Activated CD8-positive, alpha-beta memory T cell treated with anti-CD3 and anti-CD28 coated beads, Interleukin-2, amount 10 ng/mL, durations not matched to agents 7 days and 5 days (primary cell): ENCODE data around the gene ESR1. TPM values are rescaled to one million over a fixed set of nuclear protein-coding genes. Genes with fewer than 3 reads are reported as not detected.
"Not testable (repeated sequence)": the region's sequence is repeated elsewhere in the genome, so short reads cannot be mapped to it uniquely, and the experiment has no call there.

Experiments
- ATAC-seq: fragments of 150-1000 bp; cut with Tn5 transposase; one replicate; pipeline ENCODE4 v1.10.0; 2021; ENCODE audit warnings: moderate library complexity
- CTCF ChIA-PET: fragments of 350-600 bp; sonication (Branson Sonifier 250); formaldehyde crosslinking; loops from one replicate; lab custom pipeline; 2021; ENCODE audit warnings: antibody characterized with exemption; lab: Charles Lee
- DNase-seq: peaks from one replicate; pipeline ENCODE4 v3.0.0-alpha.2; 2020
- H3K27ac Mint-ChIP-seq: one replicate; pipeline ENCODE4 v1.8.0; 2021; ENCODE audit warnings: mild to moderate bottlenecking, mixed read lengths
- H3K27me3 Mint-ChIP-seq: one replicate; pipeline ENCODE4 v1.8.0; 2021; ENCODE audit warnings: mixed read lengths
- H3K36me3 Mint-ChIP-seq: one replicate; pipeline ENCODE4 v1.8.0; 2021; ENCODE audit warnings: mild to moderate bottlenecking, mixed read lengths
- H3K4me1 Mint-ChIP-seq: one replicate; pipeline ENCODE4 v1.8.0; 2021; ENCODE audit warnings: mixed read lengths
- H3K4me3 Mint-ChIP-seq: one replicate; pipeline ENCODE4 v1.8.0; 2021; ENCODE audit warnings: mild to moderate bottlenecking, moderate library complexity, mixed read lengths
- H3K9me3 Mint-ChIP-seq: one replicate; pipeline ENCODE4 v1.8.0; 2022; ENCODE audit warnings: low read depth, mixed read lengths
- total RNA-seq, 2 experiments: library from RNA; stranded (reverse); gene quantifications; one replicate each; pipeline ENCODE4 v1.2.3, GENCODE V29; 2021

ESR1 gene
- total RNA-seq, 2 experiments from 2014 or later, result 0.21 TPM; not detected in 1

DNA sequence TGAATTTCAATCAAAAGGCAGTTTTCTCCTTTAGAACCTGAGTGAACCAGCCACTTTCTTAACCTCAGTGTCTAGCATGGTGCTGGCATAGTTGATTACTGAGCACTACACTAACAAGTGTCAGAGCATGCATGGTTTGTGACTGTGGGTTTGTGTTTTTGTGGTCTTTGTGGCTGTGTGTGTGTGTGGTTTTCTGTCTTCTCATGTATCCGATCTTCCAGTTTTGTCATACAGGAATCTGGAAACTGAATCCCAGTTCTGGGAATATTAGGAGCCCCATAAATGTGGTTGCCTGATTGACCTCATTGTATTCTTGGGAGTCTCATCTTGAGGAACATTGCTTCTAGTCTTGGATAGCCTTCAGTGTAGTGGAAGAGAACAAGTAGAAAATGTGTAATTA, 73.7 kb downstream of the ESR1 start:
- no peak overlapping the region for H3K27ac Mint-ChIP-seq
- CTCF ChIA-PET, result no interaction called here
- H3K4me1 Mint-ChIP-seq, result no peaks in the 10 kb centered on the region
- DNase-seq (no peak), ATAC-seq (no peak)
- H3K27me3 Mint-ChIP-seq, result no peaks in the 10 kb centered on the region
- no peaks in the 10 kb centered on the region for H3K36me3 Mint-ChIP-seq
- no peak overlapping the region for H3K4me3 Mint-ChIP-seq
- H3K9me3 Mint-ChIP-seq, result no peaks in the 10 kb centered on the region

DNA sequence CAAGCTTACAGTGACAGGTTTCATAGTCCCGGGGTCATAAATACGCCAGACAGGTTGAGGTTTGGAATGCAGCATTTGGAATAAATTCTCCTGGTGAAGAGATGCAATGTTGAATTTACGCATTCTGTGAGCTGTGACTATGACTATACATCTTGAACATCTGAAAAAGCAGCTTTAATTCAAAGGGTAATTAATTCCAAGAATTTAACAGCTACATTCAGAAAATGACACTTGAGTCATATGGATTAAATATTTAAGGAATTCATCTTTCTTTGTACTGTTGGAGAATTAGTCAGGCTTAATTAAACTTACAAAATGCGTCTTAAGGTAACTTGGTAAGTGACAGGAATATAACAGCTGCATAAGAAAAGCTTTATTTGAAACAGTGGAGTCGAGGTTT, 74.7 kb downstream of the ESR1 start:
- H3K27me3 Mint-ChIP-seq, result no peaks in the 10 kb centered on the region
- H3K27ac Mint-ChIP-seq, result no peak overlapping the region
- no peaks in the 10 kb centered on the region for H3K36me3 Mint-ChIP-seq
- H3K4me1 Mint-ChIP-seq, result no peaks in the 10 kb centered on the region
- no peak overlapping the region for H3K4me3 Mint-ChIP-seq
- ATAC-seq (no peak), DNase-seq (no peak)
- CTCF ChIA-PET, result no interaction called here
- H3K9me3 Mint-ChIP-seq, result no peaks in the 10 kb centered on the region

DNA sequence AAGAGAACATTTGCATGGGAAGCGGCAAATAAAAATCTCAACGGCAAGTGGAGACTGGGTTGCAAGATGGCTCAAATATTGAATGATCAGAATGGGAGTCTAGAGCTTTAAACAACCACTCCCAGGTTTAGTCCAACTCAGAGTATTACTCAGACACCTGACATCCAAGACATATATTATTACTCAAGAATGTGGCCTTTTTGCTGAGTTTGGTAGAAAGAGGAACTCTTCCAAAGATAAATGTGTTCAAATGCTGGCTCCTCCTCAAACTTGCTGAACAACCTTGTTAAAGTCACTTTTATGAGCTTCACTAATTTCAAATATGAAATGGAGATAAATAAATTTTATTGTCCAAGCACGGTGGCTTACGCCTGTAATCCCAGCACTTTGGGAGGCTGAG, 77.8 kb downstream of the ESR1 start:
- H3K4me1 Mint-ChIP-seq, result no peaks in the 10 kb centered on the region
- no peak overlapping the region for H3K4me3 Mint-ChIP-seq
- no peaks in the 10 kb centered on the region for H3K36me3 Mint-ChIP-seq
- CTCF ChIA-PET, result no interaction called here
- no peak for DNase-seq
- ATAC-seq, result no peak
- no peaks in the 10 kb centered on the region for H3K9me3 Mint-ChIP-seq
- no peaks in the 10 kb centered on the region for H3K27me3 Mint-ChIP-seq
- H3K27ac Mint-ChIP-seq, result no peak overlapping the region

DNA sequence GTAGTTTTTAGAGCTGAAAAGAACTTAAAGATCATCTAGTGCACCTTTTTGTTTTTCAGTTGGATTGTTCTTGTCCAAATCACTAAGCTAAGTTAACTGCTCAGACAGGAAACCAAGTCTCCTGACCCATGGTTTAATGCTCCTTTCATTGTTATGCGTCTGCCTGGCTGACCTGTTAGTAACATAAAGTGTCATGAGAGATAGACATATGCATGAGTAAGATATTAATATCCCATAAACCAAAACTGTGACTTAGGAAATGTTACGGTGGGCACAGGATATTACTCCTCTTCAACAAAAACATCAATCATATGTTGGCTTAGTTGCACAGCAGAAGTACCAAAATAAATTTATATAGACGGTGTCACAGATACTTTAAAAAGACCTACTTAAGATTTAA, 84.0 kb downstream of the ESR1 start:
- H3K36me3 Mint-ChIP-seq, result no peaks in the 10 kb centered on the region
- no peak overlapping the region for H3K27ac Mint-ChIP-seq
- DNase-seq, result no peak
- H3K9me3 Mint-ChIP-seq, result no peaks in the 10 kb centered on the region
- H3K27me3 Mint-ChIP-seq, result no peaks in the 10 kb centered on the region
- no peaks in the 10 kb centered on the region for H3K4me1 Mint-ChIP-seq
- CTCF ChIA-PET, result no interaction called here
- ATAC-seq, result no peak
- no peak overlapping the region for H3K4me3 Mint-ChIP-seq

DNA sequence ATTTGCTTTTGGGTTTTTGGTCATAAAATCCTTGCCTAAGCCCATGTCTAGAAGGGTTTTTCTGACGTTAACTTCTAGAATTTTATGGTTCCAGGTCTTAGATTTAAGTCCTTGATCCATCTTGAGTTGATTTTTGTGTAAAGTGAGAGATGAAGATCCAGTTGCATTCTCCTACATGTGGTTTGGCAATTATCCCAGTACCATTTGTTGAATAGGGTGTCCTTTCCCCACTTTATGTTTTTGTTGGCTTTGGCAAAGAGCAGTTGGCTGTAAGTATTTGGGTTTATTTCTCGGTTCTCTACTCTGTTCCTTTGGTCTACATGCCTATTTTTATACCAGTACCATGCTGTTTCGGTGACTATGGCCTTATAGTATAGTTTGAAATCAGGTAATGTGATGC, 86.9 kb downstream of the ESR1 start:
- H3K4me1 Mint-ChIP-seq, H3K27me3 Mint-ChIP-seq, DNase-seq, H3K36me3 Mint-ChIP-seq, H3K27ac Mint-ChIP-seq, H3K9me3 Mint-ChIP-seq, H3K4me3 Mint-ChIP-seq, CTCF ChIA-PET, ATAC-seq: not testable (repeated sequence)

DNA sequence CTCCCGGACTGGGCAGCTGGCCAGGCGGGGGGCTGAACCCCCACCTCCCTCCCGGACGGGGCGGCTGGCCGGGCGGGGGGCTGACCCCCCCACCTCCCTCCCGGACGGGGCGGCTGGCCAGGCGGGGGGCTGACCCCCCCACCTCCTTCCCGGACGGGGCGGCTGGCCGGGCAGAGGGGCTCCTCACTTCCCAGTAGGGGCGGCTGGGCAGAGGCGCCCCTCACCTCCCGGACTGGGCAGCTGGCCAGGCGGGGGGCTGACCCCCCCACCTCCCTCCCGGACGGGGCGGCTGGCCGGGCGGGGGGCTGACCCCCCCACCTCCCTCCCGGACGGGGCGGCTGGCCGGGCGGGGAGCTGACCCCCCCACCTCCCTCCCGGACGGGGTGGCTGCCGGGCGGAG, 91.7 kb downstream of the ESR1 start:
- CTCF ChIA-PET, H3K4me1 Mint-ChIP-seq, H3K4me3 Mint-ChIP-seq, DNase-seq, H3K9me3 Mint-ChIP-seq, H3K36me3 Mint-ChIP-seq, H3K27me3 Mint-ChIP-seq, H3K27ac Mint-ChIP-seq, ATAC-seq: not testable (repeated sequence)

DNA sequence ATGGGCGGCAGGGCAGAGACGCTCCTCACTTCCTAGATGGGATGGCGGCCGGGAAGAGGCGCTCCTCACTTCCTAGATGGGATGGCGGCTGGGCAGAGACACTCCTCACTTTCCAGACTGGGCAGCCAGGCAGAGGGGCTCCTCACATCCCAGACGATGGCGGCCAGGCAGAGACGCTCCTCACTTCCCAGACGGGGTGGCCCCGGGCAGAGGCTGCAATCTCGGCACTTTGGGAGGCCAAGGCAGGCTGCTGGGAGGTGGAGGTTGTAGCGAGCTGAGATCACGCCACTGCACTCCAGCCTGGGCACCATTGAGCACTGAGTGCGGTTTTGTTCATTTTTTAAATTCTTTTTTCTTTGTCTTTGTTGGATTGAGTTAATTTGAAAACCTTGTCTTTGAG, 92.3 kb downstream of the ESR1 start:
- H3K36me3 Mint-ChIP-seq, H3K4me1 Mint-ChIP-seq, H3K4me3 Mint-ChIP-seq, ATAC-seq, CTCF ChIA-PET, H3K27ac Mint-ChIP-seq, H3K9me3 Mint-ChIP-seq, DNase-seq, H3K27me3 Mint-ChIP-seq: not testable (repeated sequence)

DNA sequence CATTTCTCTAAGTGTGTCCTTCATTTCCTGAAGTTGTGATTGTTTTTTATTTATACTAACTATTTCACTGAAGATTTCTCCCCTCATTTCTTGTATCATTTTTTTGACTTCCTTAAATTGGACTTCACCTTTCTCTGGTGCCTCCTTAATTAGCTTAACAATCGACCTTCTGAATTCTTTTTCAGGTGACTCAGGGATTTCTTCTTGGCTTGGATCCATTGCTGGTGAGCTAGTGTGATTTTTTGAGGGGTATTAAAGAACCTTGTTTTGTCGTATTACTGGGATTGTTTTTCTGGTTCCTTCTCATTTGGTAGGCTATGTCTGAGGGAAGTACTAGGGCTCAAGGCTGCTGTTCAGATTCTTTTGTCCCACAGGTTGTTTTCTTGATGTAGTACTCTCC, 92.8 kb downstream of the ESR1 start:
- no peak for DNase-seq
- CTCF ChIA-PET, result no interaction called here
- Mint-ChIP-seq H3K4me3 (no peak overlapping the region), H3K36me3 (peaks cover 1% of the 10 kb centered on the region), H3K27me3 (peaks cover 6% of the 10 kb centered on the region), H3K27ac (no peak overlapping the region), H3K4me1 (no peaks in the 10 kb centered on the region), H3K9me3 (peaks cover 2% of the 10 kb centered on the region)
- no peak for ATAC-seq

DNA sequence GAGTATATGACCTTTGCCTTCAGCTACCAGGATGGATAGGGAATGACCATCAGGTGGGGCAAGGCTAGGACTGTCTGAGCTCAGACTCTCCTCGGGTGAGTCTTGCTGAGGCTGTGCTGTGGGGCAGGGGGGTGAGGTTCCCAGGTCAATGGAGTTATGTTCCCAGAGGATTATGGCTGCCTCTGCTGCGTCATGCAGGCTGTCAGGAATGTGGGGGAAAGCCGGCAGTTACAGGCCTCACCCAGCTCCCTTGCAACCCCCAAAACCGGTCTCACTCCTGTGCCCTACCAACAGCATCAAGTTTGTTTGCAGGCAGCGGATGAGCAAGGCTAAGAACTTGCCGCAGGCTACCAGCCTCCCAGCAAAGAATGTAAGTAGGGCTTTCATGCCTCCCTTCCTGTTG, 93.5 kb downstream of the ESR1 start:
- peaks cover 2% of the 10 kb centered on the region for H3K9me3 Mint-ChIP-seq
- DNase-seq (no peak), ATAC-seq (no peak)
- peaks cover 1% of the 10 kb centered on the region for H3K36me3 Mint-ChIP-seq
- no peak overlapping the region for H3K4me3 Mint-ChIP-seq
- H3K4me1 Mint-ChIP-seq, result no peaks in the 10 kb centered on the region
- CTCF ChIA-PET, result no interaction called here
- peaks cover 6% of the 10 kb centered on the region for H3K27me3 Mint-ChIP-seq
- no peak overlapping the region for H3K27ac Mint-ChIP-seq

DNA sequence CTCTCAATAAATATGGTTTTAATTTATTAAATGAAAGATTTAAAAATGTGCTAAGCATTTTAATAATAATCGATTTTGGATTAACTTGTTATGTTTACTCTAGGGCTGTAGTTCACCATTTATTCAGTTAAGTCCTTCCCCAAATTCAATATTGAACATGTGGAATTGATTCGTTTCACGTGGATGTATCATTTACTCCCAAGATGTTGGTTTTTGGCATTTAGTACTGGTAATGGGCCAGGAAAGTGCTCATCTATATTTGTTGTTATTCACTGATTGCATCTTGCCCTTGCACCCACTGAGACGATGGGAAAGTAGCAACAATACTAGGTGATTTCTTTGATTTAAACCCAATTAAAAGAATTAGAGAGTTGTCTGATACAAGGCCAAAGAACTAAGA, 97.1 kb downstream of the ESR1 start:
- H3K4me1 Mint-ChIP-seq, result no peaks in the 10 kb centered on the region

DNA sequence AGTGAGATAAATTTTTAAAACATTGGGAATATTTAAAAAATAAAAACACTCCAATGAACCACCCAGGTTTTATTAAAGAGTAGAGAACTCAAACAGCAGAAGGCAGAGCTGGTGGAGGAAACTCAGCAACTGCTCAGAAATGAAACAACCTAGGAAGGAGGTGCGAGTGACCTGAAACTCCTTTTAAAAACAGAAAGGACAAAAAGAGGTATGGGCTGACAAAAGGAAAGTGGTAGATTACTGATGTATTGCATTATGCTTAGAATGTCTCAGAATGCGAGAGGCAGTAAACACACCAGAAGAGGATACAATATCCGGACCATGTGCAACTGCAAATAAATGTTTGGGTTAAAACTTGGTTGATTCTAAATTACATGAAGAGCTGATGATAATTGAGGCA, 97.6 kb downstream of the ESR1 start:
- peaks cover 2% of the 10 kb centered on the region for H3K27me3 Mint-ChIP-seq
- CTCF ChIA-PET, result no interaction called here
- peaks cover under 1% of the 10 kb centered on the region for H3K36me3 Mint-ChIP-seq
- no peak for ATAC-seq
- H3K4me1 Mint-ChIP-seq, result no peaks in the 10 kb centered on the region
- no peak overlapping the region for H3K27ac Mint-ChIP-seq
- H3K9me3 Mint-ChIP-seq, result peaks cover under 1% of the 10 kb centered on the region
- DNase-seq, result no peak
- H3K4me3 Mint-ChIP-seq, result no peak overlapping the region

More for the DNA sequence above, 97.1 kb downstream of the ESR1 start:
- H3K27me3 Mint-ChIP-seq, result peaks cover 2% of the 10 kb centered on the region
- ATAC-seq (no peak), DNase-seq (no peak)
- peaks cover 2% of the 10 kb centered on the region for H3K9me3 Mint-ChIP-seq
- CTCF ChIA-PET, result no interaction called here
- H3K27ac Mint-ChIP-seq, result no peak overlapping the region
- peaks cover 1% of the 10 kb centered on the region for H3K36me3 Mint-ChIP-seq
- H3K4me3 Mint-ChIP-seq, result no peak overlapping the region

DNA sequence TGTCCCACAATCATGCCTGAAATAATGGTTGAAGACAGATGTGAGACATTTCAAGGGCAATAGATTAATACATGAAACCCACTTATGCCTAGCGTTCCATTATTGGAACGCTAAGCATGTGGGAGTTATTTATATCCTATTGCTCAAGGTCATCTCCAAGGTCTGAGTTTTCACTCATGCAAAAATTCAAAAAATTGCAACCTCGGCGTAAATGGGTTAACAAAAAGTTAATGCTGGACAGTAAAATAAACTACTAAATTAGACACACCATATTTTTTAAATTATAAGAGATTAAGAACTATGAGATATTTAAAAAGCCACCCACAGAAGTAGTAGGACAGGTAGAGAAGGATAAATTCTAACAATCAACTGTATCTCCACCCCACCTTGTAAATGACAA, 98.4 kb downstream of the ESR1 start:
- Mint-ChIP-seq H3K4me1 (no peaks in the 10 kb centered on the region), H3K36me3 (no peaks in the 10 kb centered on the region), H3K27ac (no peak overlapping the region)

DNA sequence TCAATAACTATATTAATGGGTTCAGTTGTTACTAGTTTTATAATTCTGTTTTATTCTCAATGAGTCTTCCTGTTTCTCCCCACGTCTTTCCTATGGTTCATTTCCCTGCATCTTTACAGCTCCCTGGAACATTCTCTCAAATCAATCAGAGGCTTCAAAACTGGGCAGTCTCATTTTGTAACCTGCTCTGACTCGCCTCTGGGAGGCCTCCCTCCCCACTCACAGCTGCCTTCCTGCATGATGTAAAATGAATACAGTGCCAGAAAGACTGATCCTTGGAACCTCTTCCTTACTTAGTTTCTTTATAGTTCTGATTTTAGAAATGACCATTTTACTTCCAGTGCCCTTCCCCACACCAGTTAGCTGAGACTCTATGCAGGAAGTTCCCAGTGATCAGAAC, 103.9 kb downstream of the ESR1 start:
- H3K4me3 Mint-ChIP-seq, result no peak overlapping the region
- no peaks in the 10 kb centered on the region for H3K9me3 Mint-ChIP-seq
- H3K27me3 Mint-ChIP-seq, result no peaks in the 10 kb centered on the region
- no peaks in the 10 kb centered on the region for H3K4me1 Mint-ChIP-seq
- CTCF ChIA-PET, result no interaction called here
- no peaks in the 10 kb centered on the region for H3K36me3 Mint-ChIP-seq
- ATAC-seq (no peak), DNase-seq (no peak)
- no peak overlapping the region for H3K27ac Mint-ChIP-seq

More for the DNA sequence above, 98.4 kb downstream of the ESR1 start:
- Mint-ChIP-seq H3K9me3 (no peaks in the 10 kb centered on the region), H3K4me3 (no peak overlapping the region), H3K27me3 (peaks cover 2% of the 10 kb centered on the region)
- no peak for ATAC-seq
- DNase-seq, result no peak
- CTCF ChIA-PET, result no interaction called here

DNA sequence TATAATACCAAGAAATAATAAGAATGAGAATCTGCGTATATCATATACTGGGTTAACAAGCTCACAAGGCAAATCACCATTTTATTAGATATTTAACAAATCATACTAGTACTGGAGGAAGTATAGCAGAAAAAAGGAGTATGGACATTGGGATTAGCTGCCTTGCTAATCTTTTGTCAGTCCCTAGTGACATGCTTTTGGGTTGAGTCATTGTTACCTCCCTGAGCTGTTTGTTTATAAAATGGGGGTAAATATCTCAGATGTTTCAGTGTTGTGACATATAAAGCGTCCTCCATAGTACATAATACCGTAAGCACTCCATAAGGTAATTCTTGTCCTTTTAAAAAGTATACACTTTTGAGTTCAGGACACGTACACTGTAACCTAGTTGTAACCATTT, 107.0 kb downstream of the ESR1 start:
- H3K27ac Mint-ChIP-seq, result no peak overlapping the region
- no peak overlapping the region for H3K4me3 Mint-ChIP-seq
- H3K9me3 Mint-ChIP-seq, result no peaks in the 10 kb centered on the region
- H3K27me3 Mint-ChIP-seq, result no peaks in the 10 kb centered on the region
- CTCF ChIA-PET, result no interaction called here
- no peaks in the 10 kb centered on the region for H3K4me1 Mint-ChIP-seq
- H3K36me3 Mint-ChIP-seq, result no peaks in the 10 kb centered on the region
- DNase-seq, result no peak
- no peak for ATAC-seq

DNA sequence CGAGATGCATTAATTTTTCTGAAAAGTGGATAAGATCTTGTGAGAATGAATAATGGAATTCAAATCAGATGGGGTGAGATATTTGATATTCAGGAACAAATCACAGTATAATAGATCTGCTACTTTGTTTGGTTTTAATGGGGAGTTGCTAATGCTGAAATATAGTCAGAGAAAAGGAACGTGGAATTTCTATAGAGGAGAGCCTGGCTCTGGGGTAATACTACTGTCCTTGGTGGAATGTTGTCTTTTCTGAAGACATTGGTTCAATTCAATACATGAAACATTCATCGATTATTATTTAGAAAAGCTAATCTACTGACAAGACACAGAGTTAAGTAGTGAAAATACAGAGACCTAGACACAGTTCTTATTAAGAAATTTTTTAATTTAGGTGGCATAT, 108.6 kb downstream of the ESR1 start:
- Mint-ChIP-seq H3K27me3 (no peaks in the 10 kb centered on the region), H3K4me1 (no peaks in the 10 kb centered on the region), H3K9me3 (no peaks in the 10 kb centered on the region), H3K27ac (no peak overlapping the region), H3K36me3 (no peaks in the 10 kb centered on the region), H3K4me3 (no peak overlapping the region)
- CTCF ChIA-PET, result no interaction called here
- no peak for DNase-seq
- no peak for ATAC-seq
